Skeletal muscle cell (primary cell): ENCODE data around the gene ZBTB16.

ENCODE experiments used
- DNase-seq: peaks from one replicate; pipeline ENCODE4 v3.0.0-alpha.2; 2010; ENCODE audit warnings: low read depth
- H3K4me3 ChIP-seq: 2 replicates; pipeline ENCODE4 v1.5.1; 2011; ENCODE audit warnings: low read depth, mild to moderate bottlenecking, control low read depth, low read length, moderate library complexity

The ZBTB16 gene

DNA sequence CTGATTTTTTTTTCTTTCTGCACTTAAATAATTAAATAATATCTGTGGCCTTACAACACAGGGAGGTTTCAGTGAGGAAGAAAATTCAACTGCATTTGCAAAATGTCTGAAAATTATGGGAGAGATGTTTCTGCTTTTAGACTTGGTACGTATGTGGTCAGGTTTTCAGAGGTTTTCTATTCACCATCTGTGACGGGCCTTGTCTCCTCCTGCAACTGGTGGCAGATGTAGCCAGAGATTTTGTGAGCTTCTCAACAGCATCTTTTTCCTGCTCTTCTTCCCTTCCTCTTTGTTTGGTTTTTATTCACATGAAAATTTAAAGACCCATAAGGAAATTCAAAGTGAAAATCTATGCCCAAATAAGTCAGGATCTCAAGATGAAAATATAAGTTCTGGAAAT, 38.3 kb downstream of the ZBTB16 start:
- no peak overlapping the region for H3K4me3 ChIP-seq
- DNase-seq = no peak

DNA sequence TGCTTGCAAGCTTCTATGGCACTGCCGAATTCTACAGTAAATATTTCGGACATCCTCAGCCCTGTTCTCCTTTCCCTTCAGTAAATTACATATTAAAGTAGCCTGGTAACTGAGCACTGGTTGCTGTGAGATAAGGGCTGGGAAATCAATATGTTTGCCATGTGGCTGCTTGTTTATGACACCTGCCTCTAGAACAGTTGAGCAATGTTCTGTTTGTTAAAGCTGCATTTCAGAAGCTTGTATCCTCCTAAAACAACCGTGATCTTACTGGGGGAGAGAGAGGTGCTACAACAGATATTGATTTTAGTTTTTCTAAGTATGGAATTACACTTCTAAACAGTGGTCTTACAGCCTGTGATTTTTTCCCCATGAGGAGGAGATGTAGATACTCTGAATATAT, 39.4 kb downstream of the ZBTB16 start:
- no peak overlapping the region for H3K4me3 ChIP-seq
- no peak for DNase-seq

DNA sequence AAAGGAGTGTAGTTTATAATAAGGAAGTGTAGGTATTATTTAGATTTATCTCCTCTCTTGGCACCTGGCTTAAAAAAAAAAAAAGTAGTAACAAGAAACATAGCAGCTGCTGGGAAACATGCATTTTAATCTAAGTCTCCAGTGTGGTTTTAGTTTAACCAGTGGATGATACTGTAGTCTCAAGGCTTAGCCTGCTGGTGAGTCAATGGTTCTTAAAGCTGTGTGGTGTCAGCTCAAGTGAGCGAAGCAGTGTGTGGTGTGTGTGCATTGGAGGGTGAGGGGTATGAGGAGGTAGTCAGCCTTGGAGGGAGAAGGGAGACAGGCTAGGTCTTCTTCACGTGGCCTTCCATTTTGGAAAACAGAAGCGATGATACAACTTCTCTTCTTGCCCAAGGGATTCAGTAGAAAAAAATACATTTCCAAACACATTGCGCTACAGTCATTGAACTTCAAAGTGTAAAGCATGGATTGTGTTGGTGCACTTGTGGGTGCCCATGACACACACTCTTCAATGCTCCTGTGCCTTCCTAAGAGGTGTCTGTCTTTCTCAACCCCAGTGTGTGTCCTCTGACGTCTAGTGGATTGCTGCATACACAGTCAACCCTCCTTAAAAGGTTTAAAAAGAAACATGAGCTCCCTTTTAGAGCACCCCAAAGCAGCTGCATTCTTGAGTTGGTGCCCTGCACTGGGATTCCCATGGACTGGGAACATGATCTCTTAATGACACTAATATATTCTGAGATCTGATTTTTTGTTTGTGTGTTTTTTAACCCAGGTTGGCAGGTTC, 40.1 kb downstream of the ZBTB16 start:
- H3K4me3 ChIP-seq = no peak overlapping the region
- DNase-seq = peak; percentile 29

DNA sequence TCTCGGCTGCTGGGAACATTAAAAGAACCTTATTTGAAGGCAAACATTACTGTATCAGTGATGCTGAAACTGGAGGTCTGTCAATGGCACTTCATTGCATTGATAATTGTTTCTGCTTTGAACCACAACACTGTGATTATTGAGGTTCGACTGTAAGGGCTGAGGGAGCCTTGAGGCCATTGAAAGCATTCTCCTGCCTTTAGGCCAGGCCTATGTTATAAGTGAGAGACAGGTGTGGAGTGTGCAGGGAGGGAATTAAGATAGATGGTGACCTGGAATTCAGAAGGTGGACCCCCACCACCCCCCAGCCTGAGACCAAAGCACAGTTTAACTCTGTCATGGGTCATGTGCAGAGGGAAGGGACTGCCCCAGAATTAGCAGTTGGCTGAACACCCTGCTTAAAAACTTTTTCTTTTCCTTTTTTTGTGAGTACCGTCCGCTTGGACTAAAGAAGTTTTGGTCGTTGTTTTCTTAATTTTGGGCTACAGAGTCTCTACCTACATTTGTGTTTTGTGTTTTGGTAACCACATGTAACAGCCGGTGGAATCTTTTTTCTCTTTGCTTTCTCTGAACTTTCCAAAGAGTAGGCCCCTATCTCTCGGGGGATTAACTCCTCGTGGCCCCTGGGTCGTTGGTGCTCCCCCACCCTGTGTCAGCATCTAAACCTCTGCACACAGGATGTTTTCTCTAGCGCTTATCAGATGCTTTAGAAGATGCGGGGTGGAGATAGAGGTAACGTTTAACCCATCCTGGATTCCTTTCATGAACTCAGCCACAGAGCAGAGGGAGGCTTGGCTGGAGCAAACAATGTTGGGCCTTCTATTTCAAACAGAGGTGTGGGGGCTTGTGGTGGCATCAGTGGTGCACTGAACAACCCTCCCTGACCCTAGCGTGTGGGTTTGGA, 43.7 kb downstream of the ZBTB16 start:
- no peak overlapping the region for H3K4me3 ChIP-seq
- no peak for DNase-seq

DNA sequence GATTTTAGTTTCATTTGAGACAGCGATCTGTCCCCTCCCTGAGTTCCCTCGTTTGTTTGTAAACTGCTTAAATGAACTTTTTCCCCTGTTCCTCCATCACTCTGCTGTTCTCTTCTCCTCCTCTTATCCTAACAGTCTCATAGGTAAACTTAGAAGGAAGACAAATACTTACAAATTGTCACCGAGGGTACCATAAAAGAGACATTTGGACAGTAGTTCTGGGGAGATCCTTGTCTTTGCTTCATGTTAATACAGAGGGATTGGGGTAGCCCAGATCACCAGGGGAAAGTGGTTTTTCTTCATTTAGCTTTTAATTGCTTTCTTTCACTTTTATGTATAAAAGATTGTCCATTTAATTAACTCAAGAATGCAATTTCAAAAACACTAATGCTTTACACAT, 46.1 kb downstream of the ZBTB16 start:
- no peak overlapping the region for H3K4me3 ChIP-seq
- DNase-seq = no peak

DNA sequence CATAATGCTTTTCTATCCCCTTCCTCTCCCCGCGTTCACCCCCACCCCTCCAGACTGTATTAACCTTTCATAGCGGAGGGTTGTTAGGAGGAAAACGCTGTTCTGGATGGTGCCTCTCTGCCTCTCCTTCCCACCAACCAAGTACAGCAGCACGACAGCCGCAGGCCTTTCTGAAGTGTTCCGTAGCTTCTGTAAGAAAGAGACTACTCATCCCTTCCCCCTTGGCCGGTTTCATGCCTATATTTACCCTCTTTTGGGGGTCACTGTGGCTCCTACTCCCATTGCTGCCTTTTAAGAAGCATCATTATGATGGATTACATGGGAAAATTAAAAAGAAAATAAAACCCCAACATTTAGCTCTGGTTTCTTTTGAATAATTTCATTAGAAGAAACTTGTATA, 46.5 kb downstream of the ZBTB16 start:
- no peak for DNase-seq
- no peak overlapping the region for H3K4me3 ChIP-seq

DNA sequence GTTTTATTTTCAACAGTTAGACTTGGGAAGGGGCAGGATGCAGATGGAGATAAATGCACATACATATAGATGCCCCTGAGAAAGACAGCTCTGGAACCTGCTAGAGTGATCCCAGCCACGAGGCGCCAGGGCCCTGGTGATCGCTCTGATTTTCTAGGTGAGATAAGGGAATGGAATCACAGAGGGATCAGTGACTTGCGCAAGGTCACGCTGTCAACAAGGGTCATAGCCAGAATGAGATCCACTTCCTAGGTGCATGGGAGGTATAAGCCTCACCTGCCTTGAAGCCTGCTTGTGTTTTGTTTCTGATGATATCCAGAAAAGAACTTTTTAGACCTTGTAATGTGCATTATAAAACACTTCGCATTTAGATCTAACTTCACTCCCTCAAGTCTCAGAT, 47.5 kb downstream of the ZBTB16 start:
- H3K4me3 ChIP-seq = no peak overlapping the region
- DNase-seq = no peak

DNA sequence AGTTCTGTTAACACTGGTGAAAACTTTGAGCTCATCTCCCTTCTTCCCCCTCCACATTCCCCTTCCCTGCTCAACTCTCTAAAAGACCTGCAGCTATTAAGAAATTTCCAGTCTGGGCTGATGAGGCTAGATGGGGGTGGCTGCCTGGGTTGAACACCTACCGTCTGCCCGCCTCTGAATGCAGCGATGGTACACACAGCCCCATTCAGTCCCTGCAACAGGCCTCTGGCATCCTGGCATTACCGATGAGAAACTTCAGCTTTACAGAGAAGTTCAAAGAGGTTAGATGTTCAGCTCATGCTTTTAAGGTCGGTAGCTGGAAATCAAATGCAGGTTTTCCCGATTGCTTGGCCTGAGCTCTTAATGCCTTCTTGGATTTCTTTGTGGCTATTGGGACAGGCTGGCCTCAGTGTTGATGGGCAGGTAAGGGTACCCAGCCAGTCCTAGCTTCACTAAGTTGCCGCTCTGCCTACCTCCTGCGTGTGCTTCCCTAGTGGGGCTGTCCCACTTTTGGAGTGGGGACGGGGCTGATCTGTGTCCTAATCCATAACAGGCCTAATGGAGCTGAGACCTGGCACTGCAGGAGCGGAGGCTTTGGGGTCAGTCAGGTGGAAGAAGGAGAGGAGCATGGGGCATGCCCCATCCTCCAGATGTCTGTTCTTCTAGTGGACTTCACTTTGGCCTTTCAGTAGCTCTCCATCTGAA, 49.1 kb downstream of the ZBTB16 start:
- H3K4me3 ChIP-seq = no peak overlapping the region
- DNase-seq = no peak

DNA sequence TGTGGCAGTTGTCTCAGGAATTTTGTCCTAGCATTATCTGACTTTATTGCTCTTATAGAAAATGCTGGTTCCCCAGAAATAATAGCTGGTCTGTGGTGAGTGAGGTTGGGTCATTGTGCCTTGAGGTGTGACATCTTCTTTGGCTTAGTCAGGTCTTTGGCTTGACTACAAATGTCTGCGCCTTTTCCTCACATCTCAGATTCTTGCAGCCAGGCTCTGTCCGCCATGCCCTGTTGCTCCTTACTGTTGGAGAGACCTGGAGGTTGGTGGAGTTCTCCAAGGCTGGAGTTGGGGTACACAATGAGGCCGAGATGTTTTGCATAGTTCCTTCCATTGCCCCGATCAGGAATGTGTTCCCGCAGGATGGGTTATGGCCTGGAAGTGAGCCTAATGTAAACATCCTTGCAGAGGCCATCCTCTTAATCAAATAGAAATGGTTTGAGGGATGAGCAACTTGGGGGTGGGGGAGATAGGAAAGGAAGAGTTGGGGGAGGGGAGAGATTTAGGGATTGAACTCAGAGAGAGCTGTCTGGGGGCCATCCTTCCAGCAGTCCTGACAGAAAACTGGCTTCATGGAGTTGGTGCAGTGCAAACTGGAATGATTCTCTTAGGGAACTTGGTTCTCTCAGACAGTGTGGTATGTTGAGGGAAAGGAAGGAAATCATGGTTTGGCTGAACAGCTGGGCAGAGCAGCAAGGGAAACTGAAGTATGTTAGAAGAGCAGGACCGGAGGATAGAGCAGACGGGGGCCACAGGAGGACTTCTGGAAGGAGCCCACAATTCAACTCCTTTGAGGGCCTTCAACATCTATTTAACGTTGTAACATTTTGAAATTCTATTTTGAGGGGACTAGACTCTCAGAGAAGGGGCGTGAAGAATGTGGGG, 49.9 kb downstream of the ZBTB16 start:
- no peak overlapping the region for H3K4me3 ChIP-seq
- DNase-seq = no peak

DNA sequence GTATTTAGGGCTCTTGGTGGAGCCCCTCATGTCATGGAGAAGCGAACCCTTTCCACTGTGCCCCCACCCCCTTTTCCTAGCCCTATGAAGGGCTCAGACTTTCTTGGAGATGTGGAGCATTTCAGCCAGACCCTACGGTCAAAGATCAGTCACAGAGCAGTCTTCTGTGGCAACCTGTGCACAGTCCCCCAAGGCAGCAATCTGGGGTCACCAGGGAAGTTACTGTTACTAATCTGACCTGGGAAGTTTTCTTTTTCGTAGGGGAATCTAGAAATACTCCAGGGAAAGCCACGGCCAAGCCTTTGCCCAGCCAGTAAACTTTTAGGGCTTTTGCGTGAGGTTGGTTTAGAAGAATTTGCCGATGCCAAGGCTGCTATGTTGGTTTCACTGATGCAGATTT, 50.6 kb downstream of the ZBTB16 start:
- no peak for DNase-seq
- H3K4me3 ChIP-seq = no peak overlapping the region

DNA sequence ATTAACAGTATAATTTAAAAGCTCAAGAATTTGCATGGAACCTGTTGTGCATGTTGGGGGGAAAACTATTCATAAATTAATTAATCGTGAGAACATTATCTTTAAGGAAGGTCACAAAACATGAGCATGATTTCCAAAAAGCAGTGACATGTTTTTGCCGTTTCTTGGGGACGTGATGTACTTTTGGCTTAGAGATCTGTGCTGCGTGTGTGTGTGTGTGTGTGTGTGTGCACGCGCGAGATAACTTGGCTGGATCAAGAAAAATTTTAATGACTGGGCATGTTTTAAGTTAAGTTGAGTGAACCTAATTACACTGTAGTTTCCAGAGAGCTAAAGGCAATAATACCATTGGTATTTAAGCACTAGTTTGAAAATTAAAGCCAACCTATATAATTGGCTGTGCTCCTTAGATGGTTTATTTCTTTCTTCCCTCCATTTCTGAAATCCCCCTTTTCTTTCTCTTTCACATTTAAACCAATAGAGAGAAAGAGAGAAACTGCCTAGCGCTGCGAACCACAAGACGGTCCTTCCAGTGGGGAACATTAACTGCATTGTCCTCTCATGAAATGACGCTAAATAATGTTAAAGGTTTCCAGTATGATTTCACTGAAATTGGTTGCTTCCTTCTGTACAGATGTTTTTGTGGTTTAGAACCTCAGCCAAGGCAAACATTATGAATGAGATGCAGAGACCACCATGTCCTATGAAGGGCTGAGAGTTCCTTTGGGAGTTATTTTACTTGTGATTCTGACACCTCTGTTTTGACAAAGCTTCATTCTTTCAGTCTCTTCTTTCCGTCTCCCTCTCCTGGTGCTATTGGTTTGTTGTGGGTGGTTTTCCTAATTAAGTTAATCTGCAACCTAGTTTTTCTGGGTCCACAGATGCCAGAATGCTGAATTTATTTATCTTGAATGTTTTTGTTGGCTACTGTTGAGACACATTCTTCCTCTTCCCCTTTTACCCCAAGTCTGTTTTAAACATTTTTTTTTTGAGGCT, 51.7 kb downstream of the ZBTB16 start:
- peak overlapping the region; percentile 20 for H3K4me3 ChIP-seq
- DNase-seq = peak; percentile 90

DNA sequence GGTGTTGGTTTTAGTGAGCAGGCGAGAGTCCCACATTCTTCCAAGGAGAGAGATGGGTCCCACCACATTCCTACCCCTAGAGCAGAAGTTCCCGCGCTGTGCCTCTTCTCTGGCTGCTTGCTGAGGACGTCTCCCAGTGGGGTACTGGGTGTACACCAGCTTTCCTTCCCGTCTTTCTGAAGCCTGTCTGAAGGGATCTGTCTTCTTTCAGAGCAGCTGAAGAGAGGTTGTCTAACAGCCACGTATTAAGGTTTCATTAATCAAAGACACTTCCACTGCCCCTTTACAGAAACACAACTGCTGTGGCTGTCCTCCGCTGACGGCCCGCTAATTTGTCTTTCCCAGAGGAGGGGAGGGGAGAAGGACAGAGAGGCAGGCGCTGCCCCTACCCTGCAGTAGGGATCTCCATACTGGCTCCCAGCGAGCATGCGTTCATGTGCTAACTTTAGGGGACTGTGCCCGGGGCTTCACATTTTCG, 56.0 kb downstream of the ZBTB16 start:
- DNase-seq = no peak
- H3K4me3 ChIP-seq = no peak overlapping the region

DNA sequence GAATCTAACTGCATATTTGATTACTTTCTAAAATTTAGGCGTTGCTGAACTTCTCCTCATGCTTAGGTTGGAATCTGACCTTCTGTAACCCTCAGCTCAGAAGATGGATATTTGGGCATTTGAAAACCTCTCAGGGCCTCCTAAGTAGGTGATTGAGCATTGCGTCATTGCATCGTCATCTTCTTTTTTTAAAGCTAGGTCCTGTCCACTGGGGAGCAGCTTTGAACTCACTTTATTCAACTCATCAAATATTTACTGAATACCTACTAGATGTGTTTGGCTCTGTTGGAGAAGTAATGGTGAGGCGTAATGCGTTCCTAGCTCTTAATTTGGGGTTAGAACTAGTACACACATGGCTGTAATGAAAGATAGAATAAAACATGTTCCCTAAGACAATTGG, 56.8 kb downstream of the ZBTB16 start:
- no peak overlapping the region for H3K4me3 ChIP-seq
- no peak for DNase-seq

DNA sequence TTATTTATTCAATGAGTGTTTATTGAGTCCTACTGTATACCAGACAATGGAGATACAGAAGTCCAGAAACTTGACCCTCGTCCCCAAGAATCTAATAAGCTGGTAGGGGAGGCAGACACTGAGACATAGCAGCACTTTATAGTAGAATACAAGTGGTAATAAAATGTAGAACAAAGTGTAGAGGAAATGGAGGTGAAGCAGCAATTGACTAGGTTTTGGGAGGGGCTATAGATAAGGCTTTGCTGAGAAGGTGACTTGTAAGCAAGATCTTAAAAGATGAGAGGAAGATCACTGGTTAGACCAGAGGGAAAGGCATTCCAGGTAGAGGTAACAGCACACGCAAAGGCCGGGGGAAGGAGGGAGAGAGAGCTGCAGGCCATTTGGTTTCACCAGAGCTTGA, 57.3 kb downstream of the ZBTB16 start:
- DNase-seq = no peak
- H3K4me3 ChIP-seq = no peak overlapping the region

DNA sequence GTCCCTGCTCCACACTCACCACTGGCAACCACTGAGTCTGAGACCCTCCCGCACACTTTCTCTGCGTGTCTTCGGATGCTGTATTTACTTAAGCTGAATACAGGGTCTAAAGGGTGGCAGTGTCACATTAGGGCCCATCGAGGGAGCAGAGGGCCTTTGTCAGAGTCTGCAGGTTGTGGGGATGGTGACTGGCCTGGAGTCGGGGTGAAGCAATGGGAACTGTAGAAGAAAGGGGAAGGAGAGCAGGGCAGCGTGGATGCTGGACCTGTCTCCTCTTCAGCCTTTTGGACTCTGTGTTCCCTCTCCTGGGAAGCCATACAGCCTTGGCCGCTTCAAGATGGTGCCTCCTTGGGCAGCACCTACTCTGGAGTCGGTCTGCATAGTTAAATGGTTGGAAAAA, 61.1 kb downstream of the ZBTB16 start:
- no peak for DNase-seq
- no peak overlapping the region for H3K4me3 ChIP-seq

DNA sequence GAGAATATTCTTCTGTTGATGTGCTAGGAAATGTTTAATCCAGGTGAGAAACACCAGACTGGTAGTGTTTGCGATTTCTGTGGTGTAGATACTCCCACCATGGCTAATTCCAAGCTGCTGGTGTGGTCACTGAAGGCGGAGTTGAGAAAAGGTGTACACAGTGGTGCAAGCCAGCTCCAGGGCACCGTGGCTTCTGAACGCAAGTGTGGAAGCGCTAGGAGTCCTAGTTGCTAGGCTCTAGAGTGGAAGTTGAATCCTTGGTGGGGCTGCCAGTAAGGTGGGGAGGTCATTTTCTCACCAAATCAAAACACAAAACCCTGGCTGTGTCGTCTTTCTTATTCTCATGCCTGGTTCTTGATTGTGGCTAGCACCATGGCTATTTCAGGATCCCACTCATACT, 61.6 kb downstream of the ZBTB16 start:
- H3K4me3 ChIP-seq = no peak overlapping the region

DNA sequence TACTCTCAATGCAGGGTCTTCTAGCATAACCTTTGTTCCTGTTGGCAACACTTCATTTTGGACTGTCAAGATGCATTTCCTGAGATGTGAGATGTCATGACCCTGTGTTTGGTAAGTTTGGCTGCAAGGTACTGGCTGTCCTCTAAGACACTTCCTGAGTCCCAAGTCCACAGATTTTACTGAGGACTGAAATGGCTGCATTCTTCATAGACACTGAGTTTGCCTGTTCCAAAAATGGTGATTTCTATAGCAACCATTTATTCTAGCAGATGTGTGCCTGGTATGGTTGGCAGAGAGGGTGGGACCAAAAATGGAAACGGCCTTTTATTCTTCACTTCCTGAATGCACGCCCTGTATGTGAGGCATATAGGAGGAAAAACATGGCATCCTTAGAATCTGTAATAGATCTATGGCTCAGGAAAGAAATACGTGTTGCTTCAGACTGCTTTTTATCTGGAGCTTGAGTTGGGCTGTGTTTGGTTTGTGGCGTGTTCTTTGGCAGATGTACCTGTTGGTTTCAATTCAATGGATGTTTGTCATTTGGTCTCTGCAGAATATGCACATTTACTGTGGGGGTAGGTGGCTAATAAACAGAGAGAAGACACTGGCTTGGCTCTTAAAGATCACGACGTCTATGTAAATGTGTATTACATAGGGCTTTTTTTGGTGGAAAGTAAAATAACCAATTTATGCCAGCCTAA, 62.4 kb downstream of the ZBTB16 start:
- no peak overlapping the region for H3K4me3 ChIP-seq
- DNase-seq = no peak

More for the DNA sequence above, 61.6 kb downstream of the ZBTB16 start:
- no peak for DNase-seq
